HL-60/S4 treated with phorbol 12-myristate 13-acetate at 8.2 ng/mL for 4 days and 3 days (cell line): ENCODE data around the gene FOXP4.

Experiments used
- in situ Hi-C: fragments of 300-500 bp; cut with MboI; formaldehyde crosslinking; loops from 2 replicates; pipeline ENCODE4 v1.15.0; 2022; ENCODE audit warnings: low sequenced_read_pairs

FOXP4 gene

GRCh38 chr6:41639809-41640371 is 93.7 kb downstream of the FOXP4 start:
- in situ Hi-C loops = no loop called here

- in situ Hi-C loops = no loop called here
These were observed 94.2 kb downstream of the FOXP4 start for GRCh38 chr6:41640426-41640825.

GRCh38 chr6:41641352-41641925 is 95.3 kb downstream of the FOXP4 start:
- in situ Hi-C loops = no loop called here

GRCh38 chr6:41642090-41642959 is 96.1 kb downstream of the FOXP4 start:
- in situ Hi-C loops = no loop called here

GRCh38 chr6:41642960-41643898 is 97.0 kb downstream of the FOXP4 start:
- in situ Hi-C loops = no loop called here

- in situ Hi-C loops = no loop called here
These were observed 97.7 kb downstream of the FOXP4 start for GRCh38 chr6:41643899-41644269.

- in situ Hi-C loops = no loop called here
These were observed 98.2 kb downstream of the FOXP4 start for GRCh38 chr6:41644297-41644879.

GRCh38 chr6:41645007-41645618 is 98.9 kb downstream of the FOXP4 start:
- in situ Hi-C loops = no loop called here

GRCh38 chr6:41646026-41646795 is 100.0 kb downstream of the FOXP4 start:
- in situ Hi-C loops = no loop called here

GRCh38 chr6:41647061-41647511 is 100.9 kb downstream of the FOXP4 start:
- in situ Hi-C loops = no loop called here

- in situ Hi-C loops = no loop called here
These were observed 101.9 kb downstream of the FOXP4 start for GRCh38 chr6:41648070-41648585.

- in situ Hi-C loops = no loop called here
These were observed 102.7 kb downstream of the FOXP4 start for GRCh38 chr6:41648921-41649320.

GRCh38 chr6:41649596-41649995 is 103.4 kb downstream of the FOXP4 start:
- in situ Hi-C loops = no loop called here

GRCh38 chr6:41650120-41650519 is 103.9 kb downstream of the FOXP4 start:
- in situ Hi-C loops = no loop called here

GRCh38 chr6:41651246-41651961 is 105.2 kb downstream of the FOXP4 start:
- in situ Hi-C loops = no loop called here
